ENCODE measurements around the gene ZSCAN10. TPM values are rescaled to one million over a fixed set of nuclear protein-coding genes. Genes with fewer than 3 reads are reported as not detected.
A peak's percentile ranks its signal among the peaks of the same experiment; 100 is the strongest.

The ZSCAN10 gene
- total RNA-seq, 1 donor from 2014 or later: not detected

DNA sequence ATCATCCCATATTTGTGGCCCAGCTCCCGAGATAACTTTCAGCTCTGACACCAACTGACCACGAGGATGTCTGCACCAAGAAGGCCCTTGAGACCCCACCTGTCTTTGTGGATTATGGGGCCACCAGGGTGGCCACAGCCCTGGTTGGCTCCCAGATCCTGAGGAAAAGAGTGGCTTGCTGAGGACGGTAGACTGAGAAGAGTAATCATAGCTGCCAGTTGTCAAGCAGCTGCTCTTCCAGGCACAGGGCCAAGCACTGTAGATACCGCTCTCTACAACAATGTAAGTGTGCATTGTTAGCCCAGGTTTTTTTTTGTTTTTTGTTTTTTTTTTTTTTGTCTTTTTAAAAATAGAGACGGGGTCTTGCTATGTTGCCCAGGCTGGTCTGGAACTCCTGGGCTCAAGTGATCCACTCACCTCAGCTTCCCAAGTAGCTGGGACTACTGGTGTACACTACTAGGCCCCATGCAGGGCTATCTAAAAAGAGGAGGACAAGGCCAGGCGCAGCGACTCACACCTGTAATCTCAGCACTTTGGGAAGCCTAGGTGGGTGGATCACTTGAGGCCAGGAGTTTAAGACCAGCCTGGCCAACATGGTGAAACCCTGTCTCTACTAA lies 22.9 kb upstream of the ZSCAN10 start:
- TF ChIP-seq, protein P1, sequence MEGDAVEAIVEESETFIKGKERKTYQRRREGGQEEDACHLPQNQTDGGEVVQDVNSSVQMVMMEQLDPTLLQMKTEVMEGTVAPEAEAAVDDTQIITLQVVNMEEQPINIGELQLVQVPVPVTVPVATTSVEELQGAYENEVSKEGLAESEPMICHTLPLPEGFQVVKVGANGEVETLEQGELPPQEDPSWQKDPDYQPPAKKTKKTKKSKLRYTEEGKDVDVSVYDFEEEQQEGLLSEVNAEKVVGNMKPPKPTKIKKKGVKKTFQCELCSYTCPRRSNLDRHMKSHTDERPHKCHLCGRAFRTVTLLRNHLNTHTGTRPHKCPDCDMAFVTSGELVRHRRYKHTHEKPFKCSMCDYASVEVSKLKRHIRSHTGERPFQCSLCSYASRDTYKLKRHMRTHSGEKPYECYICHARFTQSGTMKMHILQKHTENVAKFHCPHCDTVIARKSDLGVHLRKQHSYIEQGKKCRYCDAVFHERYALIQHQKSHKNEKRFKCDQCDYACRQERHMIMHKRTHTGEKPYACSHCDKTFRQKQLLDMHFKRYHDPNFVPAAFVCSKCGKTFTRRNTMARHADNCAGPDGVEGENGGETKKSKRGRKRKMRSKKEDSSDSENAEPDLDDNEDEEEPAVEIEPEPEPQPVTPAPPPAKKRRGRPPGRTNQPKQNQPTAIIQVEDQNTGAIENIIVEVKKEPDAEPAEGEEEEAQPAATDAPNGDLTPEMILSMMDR (conservative IDR thresholded peaks at IDR 0.05): no peak
- no peaks in the 10 kb centered on the region for H3K9me3 Mint-ChIP-seq
- H3K4me1 Mint-ChIP-seq: peaks cover 29% of the 10 kb centered on the region
- H3K4me3 Mint-ChIP-seq: peak overlapping the region; percentile 92
- DNase-seq (ENCODE audit: low read depth, low spot score): no peak
- no peak overlapping the region for H3K27ac Mint-ChIP-seq (ENCODE audit: unreplicated experiment)
- H3K27me3 Mint-ChIP-seq (ENCODE audit: low read depth): peaks cover 4% of the 10 kb centered on the region
- H3K36me3 Mint-ChIP-seq (ENCODE audit: low read depth): no peaks in the 10 kb centered on the region

DNA sequence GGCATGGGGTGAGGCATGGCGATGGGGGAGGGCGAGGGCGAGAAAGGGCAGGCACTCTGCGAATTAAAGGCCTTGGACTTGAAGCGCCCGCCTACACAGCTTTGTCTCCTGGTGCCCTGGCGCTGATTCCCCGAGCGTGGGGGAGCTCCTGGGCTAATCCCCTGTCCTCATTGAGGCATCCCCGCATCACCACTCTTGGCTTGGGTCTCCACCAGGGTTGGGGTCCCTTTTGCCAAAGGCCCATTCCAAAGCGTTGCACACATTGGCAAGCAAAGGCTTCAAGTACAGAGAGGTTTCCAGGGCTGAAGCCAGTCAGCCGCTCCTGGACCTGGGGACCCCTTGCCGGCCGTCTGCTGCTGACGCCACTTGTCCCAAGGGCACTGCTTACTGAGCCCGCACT lies 21.3 kb upstream of the ZSCAN10 start:
- DNase-seq (ENCODE audit: low read depth, low spot score): no peak
- H3K27ac Mint-ChIP-seq (ENCODE audit: unreplicated experiment): no peak overlapping the region
- peaks cover 4% of the 10 kb centered on the region for H3K27me3 Mint-ChIP-seq (ENCODE audit: low read depth)
- H3K4me3 Mint-ChIP-seq: no peak overlapping the region
- TF ChIP-seq, protein P1 (conservative IDR thresholded peaks at IDR 0.05): no peak
- H3K36me3 Mint-ChIP-seq (ENCODE audit: low read depth): no peaks in the 10 kb centered on the region
- peaks cover 23% of the 10 kb centered on the region for H3K4me1 Mint-ChIP-seq
- H3K9me3 Mint-ChIP-seq: no peaks in the 10 kb centered on the region

DNA sequence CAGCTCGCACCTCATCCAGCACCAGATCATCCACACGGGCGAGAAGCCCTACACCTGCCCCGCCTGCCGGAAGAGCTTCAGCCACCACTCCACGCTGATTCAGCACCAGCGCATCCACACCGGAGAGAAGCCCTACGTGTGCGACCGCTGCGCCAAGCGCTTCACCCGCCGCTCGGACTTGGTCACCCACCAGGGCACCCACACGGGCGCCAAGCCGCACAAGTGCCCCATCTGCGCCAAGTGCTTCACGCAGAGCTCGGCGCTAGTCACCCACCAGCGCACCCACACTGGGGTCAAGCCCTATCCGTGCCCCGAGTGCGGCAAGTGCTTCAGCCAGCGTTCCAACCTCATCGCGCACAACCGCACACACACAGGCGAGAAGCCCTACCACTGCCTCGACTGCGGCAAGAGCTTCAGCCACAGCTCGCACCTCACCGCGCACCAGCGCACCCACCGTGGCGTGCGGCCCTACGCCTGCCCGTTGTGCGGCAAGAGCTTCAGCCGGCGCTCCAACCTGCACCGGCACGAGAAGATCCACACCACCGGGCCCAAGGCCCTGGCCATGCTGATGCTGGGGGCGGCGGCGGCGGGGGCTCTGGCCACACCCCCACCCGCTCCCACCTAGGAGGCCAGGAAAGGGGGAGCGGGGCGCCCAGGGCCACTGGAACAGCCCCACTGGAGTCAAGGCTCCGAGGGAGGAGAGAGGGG lies 20.8 kb upstream of the ZSCAN10 start:
- no peak overlapping the region for H3K27ac Mint-ChIP-seq (ENCODE audit: unreplicated experiment)
- peaks cover 18% of the 10 kb centered on the region for H3K4me1 Mint-ChIP-seq
- peaks cover 4% of the 10 kb centered on the region for H3K27me3 Mint-ChIP-seq (ENCODE audit: low read depth)
- H3K9me3 Mint-ChIP-seq: no peaks in the 10 kb centered on the region
- no peaks in the 10 kb centered on the region for H3K36me3 Mint-ChIP-seq (ENCODE audit: low read depth)
- H3K4me3 Mint-ChIP-seq: no peak overlapping the region
- TF ChIP-seq, protein P1 (conservative IDR thresholded peaks at IDR 0.05): no peak
- no peak for DNase-seq (ENCODE audit: low read depth, low spot score)

DNA sequence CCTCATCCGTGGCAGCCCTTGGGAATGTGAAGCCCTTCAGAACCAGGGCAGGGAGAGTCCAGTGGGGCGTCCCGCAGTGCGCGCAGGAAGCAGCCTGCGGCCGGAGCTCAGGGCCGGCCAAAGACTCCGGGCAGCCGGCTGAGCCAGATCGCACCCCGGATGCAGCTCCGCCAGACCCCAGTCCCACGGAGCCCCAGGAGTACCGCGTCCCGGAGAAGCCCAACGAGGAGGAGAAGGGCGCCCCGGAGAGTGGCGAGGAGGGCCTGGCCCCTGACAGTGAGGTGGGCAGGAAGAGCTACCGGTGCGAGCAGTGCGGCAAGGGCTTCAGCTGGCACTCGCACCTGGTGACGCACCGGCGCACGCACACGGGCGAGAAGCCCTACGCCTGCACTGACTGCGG lies 20.2 kb upstream of the ZSCAN10 start:
- H3K9me3 Mint-ChIP-seq: no peaks in the 10 kb centered on the region
- TF ChIP-seq, protein P1 (conservative IDR thresholded peaks at IDR 0.05): no peak
- no peak overlapping the region for H3K27ac Mint-ChIP-seq (ENCODE audit: unreplicated experiment)
- H3K36me3 Mint-ChIP-seq (ENCODE audit: low read depth): no peaks in the 10 kb centered on the region
- H3K4me3 Mint-ChIP-seq: no peak overlapping the region
- no peak for DNase-seq (ENCODE audit: low read depth, low spot score)
- H3K27me3 Mint-ChIP-seq (ENCODE audit: low read depth): peaks cover 4% of the 10 kb centered on the region
- H3K4me1 Mint-ChIP-seq: peaks cover 18% of the 10 kb centered on the region

DNA sequence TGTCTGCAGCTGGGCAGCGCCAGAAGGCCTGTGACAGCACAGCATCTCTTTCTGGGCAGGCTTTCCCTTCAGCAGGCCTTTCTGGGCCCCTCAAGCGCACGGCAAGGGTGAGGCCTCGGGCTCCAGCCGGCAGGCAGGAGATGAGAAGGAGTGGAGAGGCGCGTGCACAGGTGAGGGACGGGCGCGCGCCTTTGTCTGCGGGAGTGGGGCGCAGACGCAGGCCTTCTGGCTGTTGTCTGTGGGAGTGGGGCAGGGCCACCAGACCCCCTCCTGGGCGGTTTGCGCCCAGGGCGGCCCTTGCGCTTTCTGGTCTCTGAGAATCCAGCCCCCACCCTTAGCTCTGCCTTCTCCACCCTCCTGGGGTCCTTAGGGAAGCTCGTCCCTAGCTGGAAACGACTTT lies 19.8 kb upstream of the ZSCAN10 start:
- Mint-ChIP-seq H3K4me3 (no peak overlapping the region), H3K4me1 (peaks cover 21% of the 10 kb centered on the region), H3K27ac (ENCODE audit: unreplicated experiment) (no peak overlapping the region), H3K36me3 (ENCODE audit: low read depth) (no peaks in the 10 kb centered on the region), H3K27me3 (ENCODE audit: low read depth) (peaks cover 4% of the 10 kb centered on the region), H3K9me3 (no peaks in the 10 kb centered on the region)
- TF ChIP-seq, protein P1 (conservative IDR thresholded peaks at IDR 0.05): no peak
- no peak for DNase-seq (ENCODE audit: low read depth, low spot score)
